AG10803 (cell line): ENCODE measurements around the gene MYO5A.

Experiments used
- DNase-seq: peaks from one replicate; pipeline ENCODE4 v3.0.0; 2010; ENCODE audit warnings: low read depth
- H3K4me3 ChIP-seq: 2 replicates; pipeline ENCODE4 v1.5.1; 2011; ENCODE audit warnings: mild to moderate bottlenecking, low read length, control low read depth
- CTCF ChIP-seq: conservative IDR thresholded peaks from 2 replicates; pipeline ENCODE4 v1.5.1; 2011; ENCODE audit warnings: mild to moderate bottlenecking, low read length, control low read depth, inconsistent platforms

The MYO5A gene

GRCh38 chr15:52502608-52503007, 26.1 kb downstream of the MYO5A start:
- no peak overlapping the region for H3K4me3 ChIP-seq
- TF ChIP-seq CTCF: no peak
- no peak for DNase-seq

- DNase-seq: no peak
- TF ChIP-seq CTCF: no peak
- no peak overlapping the region for H3K4me3 ChIP-seq
Observed at GRCh38 chr15:52499506-52499905, 29.2 kb downstream of the MYO5A start.

GRCh38 chr15:52498706-52499105, 30.0 kb downstream of the MYO5A start:
- no peak overlapping the region for H3K4me3 ChIP-seq
- DNase-seq: peak; percentile 21
- no peak for TF ChIP-seq CTCF

- no peak for TF ChIP-seq CTCF
Observed at GRCh38 chr15:52496776-52497470, 31.8 kb downstream of the MYO5A start.

GRCh38 chr15:52496175-52496574, 32.5 kb downstream of the MYO5A start:
- no peak for TF ChIP-seq CTCF
- DNase-seq: no peak
- no peak overlapping the region for H3K4me3 ChIP-seq

More at GRCh38 chr15:52496776-52497470, 31.8 kb downstream of the MYO5A start:
- peak; percentile 51 for DNase-seq
- H3K4me3 ChIP-seq: no peak overlapping the region

GRCh38 chr15:52495125-52495524, 33.6 kb downstream of the MYO5A start:
- no peak for TF ChIP-seq CTCF
- DNase-seq: no peak

GRCh38 chr15:52493968-52494367, 34.7 kb downstream of the MYO5A start:
- no peak for TF ChIP-seq CTCF
- DNase-seq: no peak
- H3K4me3 ChIP-seq: no peak overlapping the region

More at GRCh38 chr15:52495125-52495524, 33.6 kb downstream of the MYO5A start:
- no peak overlapping the region for H3K4me3 ChIP-seq
